ENCODE measurements around the gene GORASP1. TPM values are rescaled to one million over a fixed set of nuclear protein-coding genes. Genes with fewer than 3 reads are reported as not detected.

GORASP1 gene
- total and polyA plus RNA-seq, 12 donors = 24.3 to 66.2 (median 46.6) TPM

GRCh38 chr3:39118079-39118478 lies 10.7 kb upstream of the GORASP1 start:
- no peaks in the 10 kb centered on the region for H3K9me3 ChIP-seq (replicated peaks in 1 of 3)
- H3K27me3 ChIP-seq = no peaks in the 10 kb centered on the region
- no peak overlapping the region for H3K27ac ChIP-seq
- no peaks in the 10 kb centered on the region for H3K36me3 ChIP-seq (replicated peaks in 1 of 2)
- H3K4me1 ChIP-seq (replicated peaks in 1 of 2) = no peaks in the 10 kb centered on the region
- no peak overlapping the region for H3K4me3 ChIP-seq
- DNase-seq = no peak
- intact Hi-C loops (cut with DNase I) = loop anchor here in 1 of 2 donors (10.0 kb wide), 1 partner anchor 77 kb away; the partner anchor contains the start of gene XIRP1
- WGBS, 4 donors = 78 to 87% (median 86%) methylated on average over 3 of the region's 3 CpGs
- no peak for TF ChIP-seq POLR2A (IDR thresholded peaks at IDR 0.05)
- TF ChIP-seq, protein P1, sequence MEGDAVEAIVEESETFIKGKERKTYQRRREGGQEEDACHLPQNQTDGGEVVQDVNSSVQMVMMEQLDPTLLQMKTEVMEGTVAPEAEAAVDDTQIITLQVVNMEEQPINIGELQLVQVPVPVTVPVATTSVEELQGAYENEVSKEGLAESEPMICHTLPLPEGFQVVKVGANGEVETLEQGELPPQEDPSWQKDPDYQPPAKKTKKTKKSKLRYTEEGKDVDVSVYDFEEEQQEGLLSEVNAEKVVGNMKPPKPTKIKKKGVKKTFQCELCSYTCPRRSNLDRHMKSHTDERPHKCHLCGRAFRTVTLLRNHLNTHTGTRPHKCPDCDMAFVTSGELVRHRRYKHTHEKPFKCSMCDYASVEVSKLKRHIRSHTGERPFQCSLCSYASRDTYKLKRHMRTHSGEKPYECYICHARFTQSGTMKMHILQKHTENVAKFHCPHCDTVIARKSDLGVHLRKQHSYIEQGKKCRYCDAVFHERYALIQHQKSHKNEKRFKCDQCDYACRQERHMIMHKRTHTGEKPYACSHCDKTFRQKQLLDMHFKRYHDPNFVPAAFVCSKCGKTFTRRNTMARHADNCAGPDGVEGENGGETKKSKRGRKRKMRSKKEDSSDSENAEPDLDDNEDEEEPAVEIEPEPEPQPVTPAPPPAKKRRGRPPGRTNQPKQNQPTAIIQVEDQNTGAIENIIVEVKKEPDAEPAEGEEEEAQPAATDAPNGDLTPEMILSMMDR (IDR thresholded peaks at IDR 0.05) = no peak

- TF ChIP-seq POLR2A (IDR thresholded peaks at IDR 0.05) = no peak
- TF ChIP-seq, protein P1 (IDR thresholded peaks at IDR 0.05) = no peak
- no peaks in the 10 kb centered on the region for H3K27me3 ChIP-seq
- DNase-seq = no peak
- no peaks in the 10 kb centered on the region for H3K9me3 ChIP-seq (replicated peaks in 1 of 3)
- no peak overlapping the region for H3K4me3 ChIP-seq
- WGBS, 4 donors = 94 to 100% (median 99%) methylated on average over 3 of the region's 3 CpGs
- H3K27ac ChIP-seq = no peak overlapping the region
- intact Hi-C loops (cut with DNase I) = loop anchor here in 1 of 2 donors (10.0 kb wide), 1 partner anchor 79 kb away; the partner anchor contains the start of gene XIRP1
- no peaks in the 10 kb centered on the region for H3K4me1 ChIP-seq (replicated peaks in 1 of 2)
- no peaks in the 10 kb centered on the region for H3K36me3 ChIP-seq (replicated peaks in 1 of 2)
These were observed 8.4 kb upstream of the GORASP1 start for GRCh38 chr3:39115870-39116269.

- H3K36me3 ChIP-seq (replicated peaks in 1 of 2) = no peaks in the 10 kb centered on the region
- intact Hi-C loops (cut with DNase I) = loop anchor here in 1 of 2 donors (10.0 kb wide), 1 partner anchor 80 kb away; the partner anchor contains the start of gene XIRP1
- TF ChIP-seq, protein P1 (IDR thresholded peaks at IDR 0.05) = no peak
- no peak for TF ChIP-seq POLR2A (IDR thresholded peaks at IDR 0.05)
- no peak overlapping the region for H3K27ac ChIP-seq
- H3K9me3 ChIP-seq (replicated peaks in 1 of 3) = no peaks in the 10 kb centered on the region
- H3K4me3 ChIP-seq = no peak overlapping the region
- peak in 1 of 7 donors; percentile 21 for DNase-seq
- 75 to 91% (median 85%) methylated on average over 5 of the region's 5 CpGs for WGBS, 4 donors
- H3K27me3 ChIP-seq = no peaks in the 10 kb centered on the region
- H3K4me1 ChIP-seq (replicated peaks in 1 of 2) = no peaks in the 10 kb centered on the region
These were observed 7.0 kb upstream of the GORASP1 start for GRCh38 chr3:39114456-39114855.

GRCh38 chr3:39113291-39113690 lies 5.9 kb upstream of the GORASP1 start:
- intact Hi-C loops (cut with DNase I) = loop anchor here in 1 of 2 donors (10.0 kb wide), 1 partner anchor 82 kb away; the partner anchor contains the start of gene XIRP1
- WGBS, 4 donors = 61 to 98% (median 82%) methylated on average over 2 to 3 of the region's 3 CpGs
- DNase-seq = peak in 1 of 7 donors; percentile 31
- no peaks in the 10 kb centered on the region for H3K36me3 ChIP-seq (replicated peaks in 1 of 2)
- TF ChIP-seq POLR2A (IDR thresholded peaks at IDR 0.05) = no peak
- TF ChIP-seq, protein P1 (IDR thresholded peaks at IDR 0.05) = no peak
- H3K4me3 ChIP-seq = no peak overlapping the region
- H3K9me3 ChIP-seq (replicated peaks in 1 of 3) = no peaks in the 10 kb centered on the region
- peaks cover 0 to under 1% of the 10 kb centered on the region in 2 donors for H3K4me1 ChIP-seq (replicated peaks in 1 of 2)
- no peaks in the 10 kb centered on the region for H3K27me3 ChIP-seq
- no peak overlapping the region for H3K27ac ChIP-seq

All from adrenal gland (tissue), 12 donors.